Naive thymus-derived CD8-positive, alpha-beta T cell (primary cell): ENCODE measurements around the gene METTL23. TPM values are rescaled to one million over a fixed set of nuclear protein-coding genes. Genes with fewer than 3 reads are reported as not detected.

Experiments used
- ATAC-seq, 2 donors: fragments of 150-1000 bp; cut with Tn5 transposase in 1 of 2; sonication (Bioruptor Pico), chemical (Tn5 transposase) in 1 of 2; 1 replicate in 1 of 2; 2 replicates in 1 of 2; pipeline ENCODE4 v1.10.0; 2021; ENCODE audit warnings: mild to moderate bottlenecking in 2 of 2, moderate library complexity in 2 of 2
- POLR2A ChIA-PET: fragments of 350-600 bp; sonication (Branson Sonifier 250); formaldehyde crosslinking; loops from one replicate; lab custom pipeline; 2021; ENCODE audit warnings: antibody characterized with exemption; lab: Charles Lee
- DNase-seq, 10 donors: peaks; one replicate each; pipeline versions ENCODE4 v3.0.0 to v3.0.0-alpha.2; 2020 to 2022
- H3K27ac Mint-ChIP-seq, 10 donors: one replicate each; pipeline ENCODE4 v1.8.0; 2020 to 2022; ENCODE audit warnings: mild to moderate bottlenecking in 10 of 10, mixed read lengths in 10 of 10, moderate library complexity in 4 of 10, inconsistent platforms in 1 of 10
- H3K27me3 Mint-ChIP-seq, 5 donors: one replicate each; pipeline ENCODE4 v1.8.0; 2021 to 2022; ENCODE audit warnings: mixed read lengths in 5 of 5
- H3K36me3 Mint-ChIP-seq, 3 donors: one replicate each; pipeline ENCODE4 v1.8.0; 2020 to 2022; ENCODE audit warnings: mixed read lengths in 3 of 3, mild to moderate bottlenecking in 2 of 3, inconsistent platforms in 1 of 3
- H3K4me1 Mint-ChIP-seq, 4 donors: one replicate each; pipeline ENCODE4 v1.8.0; 2021 to 2022; ENCODE audit warnings: mixed read lengths in 4 of 4
- H3K4me3 Mint-ChIP-seq, 10 donors: one replicate each; pipeline ENCODE4 v1.8.0; 2020 to 2022; ENCODE audit warnings: mild to moderate bottlenecking in 10 of 10, mixed read lengths in 10 of 10, moderate library complexity in 6 of 10, inconsistent platforms in 1 of 10
- H3K9me3 Mint-ChIP-seq, 9 donors: one replicate each; pipeline ENCODE4 v1.8.0; 2020 to 2022; ENCODE audit warnings: mixed read lengths in 9 of 9, mild to moderate bottlenecking in 3 of 9, inconsistent platforms in 1 of 9, moderate library complexity in 1 of 9
- polyA plus RNA-seq, 3 donors: library from polyadenylated mRNA; unstranded; fragments of 300-500 nt; fragmentation: Illumina TruSeq; gene quantifications; one replicate each; pipeline ENCODE4 v1.2.3, GENCODE V29; 2021
- total RNA-seq, 8 experiments: library from RNA in 2 of 8; stranded (reverse) in 2 of 8; gene quantifications; one replicate each; pipeline ENCODE4 v1.2.3 and lab custom pipeline; 2021 to 2026

Gene METTL23
- total and polyA plus RNA-seq, 5 experiments from 2014 or later: 86.2 to 154 (median 140) TPM

DNA sequence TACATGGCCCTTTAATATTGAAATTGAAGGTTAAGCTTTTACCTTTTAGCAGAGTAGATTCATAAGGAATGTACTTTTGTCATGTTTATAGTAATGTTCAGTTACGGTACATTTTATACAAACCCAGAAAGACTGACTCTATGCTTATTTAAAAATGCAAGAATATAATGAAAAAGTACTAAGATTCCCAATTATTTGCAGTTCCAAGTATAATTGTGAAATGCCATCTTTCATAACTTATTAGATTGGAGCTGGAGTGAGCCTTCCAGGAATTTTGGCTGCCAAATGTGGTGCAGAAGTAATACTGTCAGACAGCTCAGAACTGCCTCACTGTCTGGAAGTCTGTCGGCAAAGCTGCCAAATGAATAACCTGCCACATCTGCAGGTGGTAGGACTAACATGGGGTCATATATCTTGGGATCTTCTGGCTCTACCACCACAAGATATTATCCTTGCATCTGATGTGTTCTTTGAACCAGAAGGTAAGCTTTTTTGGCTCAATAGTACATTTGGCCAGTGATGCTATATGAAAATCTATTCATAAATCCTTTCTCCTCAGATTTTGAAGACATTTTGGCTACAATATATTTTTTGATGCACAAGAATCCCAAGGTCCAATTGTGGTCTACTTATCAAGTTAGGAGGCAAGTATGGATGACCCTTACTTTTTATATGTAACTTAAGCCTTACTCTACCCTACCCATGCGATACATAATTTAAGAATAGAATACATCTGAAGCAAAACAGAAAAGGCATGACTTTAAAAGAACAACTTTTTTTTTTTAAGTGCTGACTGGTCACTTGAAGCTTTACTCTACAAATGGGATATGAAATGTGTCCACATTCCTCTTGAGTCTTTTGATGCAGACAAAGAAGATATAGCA lies 6.3 kb downstream of the METTL23 start:
- Mint-ChIP-seq H3K4me3 (peak overlapping the region in 9 of 10 donors; percentile 20 to 98 (median 94)), H3K27me3 (no peaks in the 10 kb centered on the region), H3K36me3 (peaks cover 21 to 72% (median 34%) of the 10 kb centered on the region in 3 donors), H3K27ac (peak overlapping the region; percentile 30 to 97 (median 82)), H3K4me1 (peaks cover 24 to 72% (median 65%) of the 10 kb centered on the region in 4 donors), H3K9me3 (no peaks in the 10 kb centered on the region)
- DNase-seq (no peak), ATAC-seq (no peak)
- POLR2A ChIA-PET: interaction anchor here (0.6 to 7.2 kb wide), 8 partner anchors 10 to 375 kb away, joined by 3 to 93 read pairs (median 4); no protein-coding TSS in a partner anchor

DNA sequence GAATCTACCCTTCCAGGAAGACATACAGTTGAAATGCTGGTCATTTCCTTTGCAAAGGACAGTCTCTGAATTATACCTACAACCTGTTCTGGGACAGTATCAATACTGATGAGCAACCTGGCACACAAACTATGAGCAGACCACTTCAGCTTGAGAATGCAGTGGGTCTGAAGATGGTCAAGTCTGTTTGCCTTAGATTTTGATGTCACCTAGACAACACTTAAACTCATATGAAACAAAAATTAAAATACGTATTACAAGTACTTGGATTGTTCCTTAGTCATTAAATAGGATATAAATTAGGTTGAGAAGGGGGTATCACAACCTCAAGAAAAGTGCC lies 6.9 kb downstream of the METTL23 start:
- H3K4me1 Mint-ChIP-seq: peaks cover 31 to 72% (median 68%) of the 10 kb centered on the region in 4 donors
- no peaks in the 10 kb centered on the region for H3K27me3 Mint-ChIP-seq
- DNase-seq (no peak), ATAC-seq (no peak)
- peak overlapping the region; percentile 90 to 98 (median 94) for H3K4me3 Mint-ChIP-seq
- POLR2A ChIA-PET: interaction anchor here (0.6 to 7.2 kb wide), 4 partner anchors 19 to 83 kb away, joined by 3 to 93 read pairs (median 5); no protein-coding TSS in a partner anchor
- no peaks in the 10 kb centered on the region for H3K9me3 Mint-ChIP-seq
- peaks cover 21 to 72% (median 34%) of the 10 kb centered on the region in 3 donors for H3K36me3 Mint-ChIP-seq
- H3K27ac Mint-ChIP-seq: peak overlapping the region in 9 of 10 donors; percentile 30 to 97 (median 93)

DNA sequence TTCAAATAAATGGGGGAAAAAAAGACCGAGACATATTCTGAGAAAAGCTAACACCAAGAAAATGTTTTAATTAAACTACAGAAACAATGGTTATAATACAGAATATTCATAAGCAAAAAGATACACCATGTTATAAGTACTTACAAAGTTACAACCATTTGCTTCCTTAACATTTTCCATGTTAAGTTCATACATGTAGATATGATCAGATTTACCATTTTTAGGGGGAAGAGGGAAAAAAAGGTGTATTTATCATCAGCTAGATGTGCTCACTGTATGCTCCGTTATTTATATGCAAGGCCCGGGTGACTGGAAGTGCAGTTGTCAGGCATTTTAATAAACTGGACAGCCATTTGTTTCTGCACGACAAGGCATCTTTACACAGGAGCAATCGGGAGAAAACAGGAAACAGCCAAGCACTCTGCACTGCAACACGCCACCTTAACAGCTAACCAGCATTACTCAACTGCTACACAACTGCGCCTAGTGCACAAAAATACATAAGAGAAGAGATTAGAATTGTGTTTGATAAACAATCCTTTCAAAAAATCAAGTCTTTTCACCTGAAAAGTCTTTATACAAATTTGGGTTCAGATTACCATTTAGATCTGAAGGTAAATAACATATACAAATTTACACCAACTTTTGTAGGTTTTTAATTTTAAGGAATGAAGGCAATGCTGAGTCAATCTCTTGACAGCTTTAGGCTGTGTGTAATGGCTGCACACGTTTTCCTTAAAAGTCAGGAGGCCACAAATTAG lies 7.6 kb downstream of the METTL23 start:
- POLR2A ChIA-PET: interaction anchor here (0.6 to 7.2 kb wide), 6 partner anchors 9 to 82 kb away, joined by 4 to 184 read pairs (median 60); partner anchors contain the start of genes JMJD6 and METTL23
- ATAC-seq: no peak
- H3K36me3 Mint-ChIP-seq: peaks cover 21 to 69% (median 34%) of the 10 kb centered on the region in 3 donors

DNA sequence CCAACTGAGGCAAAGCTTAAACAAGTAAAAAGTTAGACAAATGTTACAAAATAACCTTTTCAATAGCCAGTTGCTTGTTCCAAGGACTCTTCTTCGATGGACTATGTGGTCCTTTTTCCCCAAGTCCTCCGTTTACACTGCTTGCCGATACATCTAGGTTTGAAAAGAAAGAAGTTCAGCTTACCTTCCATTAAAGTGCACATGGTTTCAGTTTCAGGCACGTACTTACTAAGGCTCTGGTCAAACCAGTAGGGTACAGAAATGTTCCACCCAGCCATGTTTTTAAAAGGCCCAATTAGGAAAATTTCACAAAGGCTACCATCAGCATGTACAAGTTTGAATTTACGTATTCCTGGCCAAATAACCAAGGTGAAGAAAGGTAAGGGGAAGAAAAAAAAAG lies 8.4 kb downstream of the METTL23 start:
- peaks cover 21 to 61% (median 31%) of the 10 kb centered on the region in 3 donors for H3K36me3 Mint-ChIP-seq
- H3K27me3 Mint-ChIP-seq: no peaks in the 10 kb centered on the region
- POLR2A ChIA-PET: interaction anchor here (0.7 to 7.2 kb wide), 8 partner anchors 10 to 1199 kb away, joined by 3 to 184 read pairs (median 21); partner anchors contain the start of genes JMJD6 and METTL23

More for the DNA sequence above, 7.6 kb downstream of the METTL23 start:
- Mint-ChIP-seq H3K9me3 (no peaks in the 10 kb centered on the region), H3K27ac (peak overlapping the region; percentile 85 to 99 (median 97)), H3K27me3 (no peaks in the 10 kb centered on the region), H3K4me3 (peak overlapping the region; percentile 90 to 98 (median 94)), H3K4me1 (peaks cover 34 to 75% (median 70%) of the 10 kb centered on the region in 4 donors)
- peak in 1 of 10 donors; percentile 19 for DNase-seq

DNA sequence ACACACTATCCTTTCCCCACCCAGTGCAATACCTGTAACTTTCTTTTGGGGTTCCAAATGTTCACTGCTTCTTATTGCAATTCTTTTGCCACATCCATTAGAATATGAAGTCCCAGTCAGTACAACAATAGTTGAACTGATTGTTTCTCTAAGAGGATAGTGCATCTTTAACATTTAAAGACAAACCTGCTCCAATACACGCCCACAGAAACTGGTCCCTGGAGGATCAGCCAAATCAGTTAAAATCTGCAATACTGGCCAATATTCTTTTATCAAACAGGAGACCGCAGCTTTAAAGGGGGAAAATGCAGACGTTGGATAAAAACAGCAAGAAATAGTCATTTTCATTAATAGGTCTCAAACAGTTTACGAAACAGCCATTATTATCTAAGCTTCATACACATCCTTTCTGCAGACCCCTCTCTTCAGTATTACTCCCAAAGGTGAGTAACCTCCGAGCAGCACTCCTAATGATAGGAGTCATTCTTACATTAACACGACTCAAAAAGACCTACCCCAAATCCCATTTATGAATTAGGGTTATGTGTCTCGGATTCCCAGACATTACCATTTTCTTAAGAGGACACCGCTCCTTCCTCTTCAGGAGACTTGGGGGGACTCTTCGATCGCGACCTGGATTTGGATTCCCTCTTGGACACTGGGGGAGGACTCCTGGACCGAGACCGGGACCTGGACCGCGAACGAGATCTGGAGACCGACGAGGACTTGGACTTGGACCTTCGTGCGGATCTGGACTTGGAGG lies 9.1 kb downstream of the METTL23 start:
- POLR2A ChIA-PET: interaction anchor here (0.6 to 7.2 kb wide), 15 partner anchors 10 to 1395 kb away, joined by 3 to 184 read pairs (median 5); partner anchors contain the start of genes JMJD6, METTL23 and WBP2
- Mint-ChIP-seq H3K27ac (peak overlapping the region; percentile 85 to 99 (median 97)), H3K36me3 (peaks cover 21 to 55% (median 32%) of the 10 kb centered on the region in 3 donors), H3K4me1 (peaks cover 34 to 73% (median 63%) of the 10 kb centered on the region in 4 donors), H3K9me3 (no peaks in the 10 kb centered on the region), H3K4me3 (peak overlapping the region; percentile 90 to 98 (median 94)), H3K27me3 (no peaks in the 10 kb centered on the region)
- no peak for DNase-seq
- ATAC-seq: no peak

More for the DNA sequence above, 8.4 kb downstream of the METTL23 start:
- no peaks in the 10 kb centered on the region for H3K9me3 Mint-ChIP-seq
- peak overlapping the region; percentile 85 to 99 (median 97) for H3K27ac Mint-ChIP-seq
- ATAC-seq: no peak
- DNase-seq: peak in 2 of 10 donors; percentile 29 to 34
- H3K4me1 Mint-ChIP-seq: peaks cover 34 to 72% (median 65%) of the 10 kb centered on the region in 4 donors
- H3K4me3 Mint-ChIP-seq: peak overlapping the region; percentile 90 to 98 (median 94)

DNA sequence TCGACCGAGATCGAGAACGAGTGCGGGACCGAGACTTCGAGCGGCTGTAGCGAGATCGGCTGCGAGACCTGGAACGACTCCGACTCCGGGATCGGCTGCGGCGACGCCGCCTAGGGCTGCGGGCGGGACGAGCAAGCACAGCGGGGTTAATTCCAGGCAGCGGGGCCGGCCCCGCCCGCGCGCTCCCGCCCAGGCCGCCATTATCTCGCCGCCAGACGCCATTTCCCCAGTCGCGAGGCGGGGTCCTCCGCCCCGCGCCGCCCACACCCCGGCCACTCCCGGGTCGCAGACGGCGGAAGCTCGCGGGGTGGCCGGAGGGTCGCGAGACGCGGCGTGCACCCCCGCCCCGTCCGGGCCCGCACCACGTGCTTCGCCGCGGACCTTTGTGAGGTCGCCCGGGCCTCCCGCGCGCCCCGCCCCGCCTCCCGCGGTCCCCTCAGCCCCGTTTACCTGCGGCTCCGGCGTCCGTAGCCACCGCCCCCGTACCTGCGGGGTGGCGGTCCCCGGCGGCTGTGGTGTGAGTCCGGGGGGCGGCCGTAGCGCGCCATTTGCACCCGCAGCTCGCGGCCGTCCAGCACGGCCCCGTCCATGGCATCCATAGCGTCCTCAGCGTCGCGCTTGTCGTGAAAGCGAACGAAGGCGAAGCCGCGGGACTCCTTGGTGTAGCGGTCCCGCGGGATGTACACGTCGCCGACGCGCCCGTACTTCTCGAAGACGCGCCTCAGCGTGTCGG lies 9.9 kb downstream of the METTL23 start:
- H3K27ac Mint-ChIP-seq: peak overlapping the region; percentile 85 to 100 (median 98)
- peaks cover 34 to 72% (median 61%) of the 10 kb centered on the region in 4 donors for H3K4me1 Mint-ChIP-seq
- peak overlapping the region; percentile 95 to 98 (median 96) for H3K4me3 Mint-ChIP-seq
- ATAC-seq (peak; percentile 11 to 29), DNase-seq (peak; percentile 35 to 77 (median 62))
- no peaks in the 10 kb centered on the region for H3K9me3 Mint-ChIP-seq
- POLR2A ChIA-PET: interaction anchor here (0.6 to 7.2 kb wide), 19 partner anchors 11 to 1624 kb away, joined by 3 to 184 read pairs (median 5); partner anchors contain the start of genes JMJD6, METTL23 and TMEM94
- H3K27me3 Mint-ChIP-seq: no peaks in the 10 kb centered on the region
- H3K36me3 Mint-ChIP-seq: peaks cover 21 to 56% (median 34%) of the 10 kb centered on the region in 3 donors

DNA sequence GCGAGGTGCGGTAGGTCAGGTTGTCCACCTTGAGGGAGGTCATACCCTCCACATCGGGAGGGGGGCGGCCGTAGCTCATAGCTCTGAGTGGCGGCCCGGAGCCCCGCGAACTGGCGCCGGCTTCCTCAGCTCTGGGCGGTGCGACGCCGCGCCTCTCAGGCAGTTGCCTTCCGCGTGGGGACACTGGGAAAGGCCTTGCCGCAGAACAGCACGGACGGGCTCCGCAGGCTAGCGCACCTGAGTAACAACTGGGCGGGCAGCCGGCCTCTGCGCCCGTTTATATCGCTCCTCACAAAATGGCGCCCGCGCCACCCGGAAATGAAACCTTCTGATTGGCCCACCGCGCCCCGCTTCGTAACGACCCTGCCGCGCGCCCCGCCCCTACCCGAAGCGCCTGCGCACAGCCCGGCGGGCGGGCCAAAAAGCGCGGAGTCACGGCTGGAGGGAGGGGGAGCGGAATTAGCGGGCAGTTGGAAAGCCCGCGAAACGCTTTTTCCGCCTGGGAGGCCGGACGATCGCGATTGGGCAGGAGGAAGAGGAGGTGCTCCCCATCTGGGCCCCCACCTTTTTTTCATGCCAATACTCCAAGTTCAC lies 10.5 kb downstream of the METTL23 start, which contains the start of gene SRSF2:
SRSF2 (minus strand) TSS at position 250 of the 594 bp plus-strand sequence; CDS start at position 79, 171 bp downstream.
- DNase-seq (peak; percentile 96 to 100 (median 99)), ATAC-seq (peak; percentile 69 to 71)
- POLR2A ChIA-PET: interaction anchor here (0.5 to 7.2 kb wide), 24 partner anchors 10 to 1625 kb away, joined by 3 to 184 read pairs (median 5); partner anchors contain the start of genes JMJD6, METTL23 and TMEM94
- peaks cover 34 to 65% (median 55%) of the 10 kb centered on the region in 4 donors for H3K4me1 Mint-ChIP-seq
- H3K4me3 Mint-ChIP-seq: peak within 1 kb of the TSS; percentile 95 to 98 (median 96)
- no peaks in the 10 kb centered on the region for H3K9me3 Mint-ChIP-seq
- H3K36me3 Mint-ChIP-seq: peaks cover 25 to 54% (median 34%) of the 10 kb centered on the region in 3 donors
- no peaks in the 10 kb centered on the region for H3K27me3 Mint-ChIP-seq
- H3K27ac Mint-ChIP-seq: peak within 1 kb of the TSS; percentile 96 to 100 (median 98)

DNA sequence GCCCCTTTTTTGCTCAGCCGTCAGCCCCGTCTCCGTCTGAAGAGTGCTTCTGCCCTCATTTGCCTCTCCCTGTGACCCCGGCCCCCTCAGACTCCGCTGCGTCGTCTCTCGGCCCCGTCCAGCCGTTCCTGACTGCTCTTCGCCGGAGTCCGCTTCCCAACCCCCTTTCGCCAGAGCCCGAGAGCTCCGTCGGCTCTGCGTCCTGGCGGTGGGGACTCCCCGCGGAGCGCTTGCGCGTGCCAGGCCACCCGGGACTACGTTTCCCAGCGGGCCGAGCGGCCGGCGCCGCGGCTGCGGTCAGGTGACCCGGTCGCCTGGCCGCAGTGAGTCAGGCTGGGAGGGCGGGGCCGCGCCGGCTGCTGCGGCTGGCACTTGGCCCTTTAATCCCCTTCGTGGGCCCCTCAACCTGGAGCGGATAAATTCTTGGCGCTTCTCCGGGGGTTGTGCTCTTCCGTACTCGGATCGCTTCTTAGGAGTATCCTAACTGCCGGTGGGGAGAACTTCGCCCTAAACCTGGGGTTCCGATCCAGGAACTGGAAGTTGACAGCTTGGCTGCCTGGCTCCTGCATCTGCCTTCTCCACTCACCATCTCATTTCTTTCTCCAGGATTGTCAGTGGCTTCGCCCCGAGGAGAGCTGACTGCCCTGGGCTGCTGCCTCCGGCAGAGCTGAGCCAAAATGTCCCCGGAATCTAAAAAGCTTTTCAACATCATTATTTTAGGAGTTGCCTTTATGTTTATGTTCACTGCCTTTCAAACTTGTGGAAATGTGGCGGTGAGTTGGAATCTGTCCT lies 11.2 kb downstream of the METTL23 start, which contains the start of gene MFSD11:
MFSD11 (plus strand) TSS at position 444 of the 792 bp plus-strand sequence; CDS start at position 678, 234 bp downstream.
- DNase-seq: peak; percentile 85 to 97 (median 92)
- Mint-ChIP-seq H3K4me1 (peaks cover 34 to 60% (median 50%) of the 10 kb centered on the region in 4 donors), H3K27ac (peak within 1 kb of the TSS; percentile 96 to 100 (median 98)), H3K9me3 (no peaks in the 10 kb centered on the region), H3K4me3 (peak within 1 kb of the TSS; percentile 93 to 97 (median 96)), H3K27me3 (no peaks in the 10 kb centered on the region), H3K36me3 (peaks cover 27 to 54% (median 34%) of the 10 kb centered on the region in 3 donors)
- POLR2A ChIA-PET: interaction anchor here (0.5 to 7.2 kb wide), 22 partner anchors 10 to 1384 kb away, joined by 3 to 184 read pairs (median 4); partner anchors contain the start of genes JMJD6, METTL23, SEC14L1 and TMEM94
- peak; percentile 61 to 70 for ATAC-seq

DNA sequence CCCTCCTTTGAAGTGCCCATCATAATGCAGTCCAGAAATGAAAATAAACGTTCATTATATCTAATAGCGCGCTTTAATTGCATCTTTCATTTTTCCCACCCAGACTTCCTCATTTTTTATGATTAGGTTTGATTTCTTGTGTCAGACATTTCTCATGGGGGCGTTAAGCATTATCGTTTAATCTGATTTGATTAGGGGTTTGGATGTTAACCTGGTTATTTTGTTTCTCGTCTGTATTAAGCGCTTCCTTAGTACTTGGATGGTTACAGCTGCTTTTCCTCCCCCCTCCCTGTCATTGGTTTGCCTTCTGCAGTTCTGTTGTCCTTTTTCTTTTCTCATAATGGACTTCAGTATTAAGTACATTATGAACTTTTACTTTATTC lies 11.8 kb downstream of the METTL23 start:
- Mint-ChIP-seq H3K27me3 (no peaks in the 10 kb centered on the region), H3K36me3 (peaks cover 26 to 54% (median 30%) of the 10 kb centered on the region in 3 donors), H3K4me3 (peak overlapping the region; percentile 93 to 97 (median 96)), H3K4me1 (peaks cover 29 to 54% (median 44%) of the 10 kb centered on the region in 4 donors), H3K9me3 (no peaks in the 10 kb centered on the region), H3K27ac (peak overlapping the region; percentile 96 to 100 (median 98))
- no peak for DNase-seq
- ATAC-seq: no peak
- POLR2A ChIA-PET: interaction anchor here (1.3 to 7.2 kb wide), 11 partner anchors 9 to 1282 kb away, joined by 3 to 184 read pairs (median 10); partner anchors contain the start of genes JMJD6, METTL23, SEC14L1 and TMEM94
